PC-9 (cell line): ENCODE data around the gene TBPL1.

Experiments used
- EZH2 ChIP-seq: fragments of 200-600 bp; sonication (generic); IDR thresholded peaks from 2 replicates; pipeline ENCODE4 v1.8.0; 2017; ENCODE audit warnings: antibody characterized with exemption, low read depth
- TF ChIP-seq, protein P1 (sequence below): fragments of 200-600 bp; sonication (generic); conservative IDR thresholded peaks from 2 replicates; pipeline ENCODE4 v1.6.1; 2017; ENCODE audit warnings: mixed run types, antibody characterized with exemption, mild to moderate bottlenecking, moderate library complexity

DNA sequence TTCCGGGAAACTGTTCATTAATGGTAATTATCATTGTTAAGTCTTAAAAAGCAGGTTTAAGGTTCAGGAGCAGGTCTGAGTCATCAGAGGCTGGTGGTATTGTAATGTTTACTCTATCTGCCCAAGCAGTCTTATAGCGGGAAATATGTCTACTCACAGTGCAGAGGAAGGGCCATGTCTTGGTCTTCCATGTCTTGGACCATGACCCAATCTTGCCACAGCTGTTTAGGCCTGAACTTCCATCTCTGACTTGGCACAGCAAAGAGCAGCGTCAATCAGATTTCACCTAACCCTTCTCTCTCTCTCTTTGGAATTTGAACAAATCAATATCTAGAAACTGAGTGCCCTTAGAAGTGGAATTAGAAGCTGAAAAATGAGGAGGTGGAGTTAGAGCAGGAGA lies 73.6 kb downstream of the TBPL1 start:
- TF ChIP-seq, protein P1, sequence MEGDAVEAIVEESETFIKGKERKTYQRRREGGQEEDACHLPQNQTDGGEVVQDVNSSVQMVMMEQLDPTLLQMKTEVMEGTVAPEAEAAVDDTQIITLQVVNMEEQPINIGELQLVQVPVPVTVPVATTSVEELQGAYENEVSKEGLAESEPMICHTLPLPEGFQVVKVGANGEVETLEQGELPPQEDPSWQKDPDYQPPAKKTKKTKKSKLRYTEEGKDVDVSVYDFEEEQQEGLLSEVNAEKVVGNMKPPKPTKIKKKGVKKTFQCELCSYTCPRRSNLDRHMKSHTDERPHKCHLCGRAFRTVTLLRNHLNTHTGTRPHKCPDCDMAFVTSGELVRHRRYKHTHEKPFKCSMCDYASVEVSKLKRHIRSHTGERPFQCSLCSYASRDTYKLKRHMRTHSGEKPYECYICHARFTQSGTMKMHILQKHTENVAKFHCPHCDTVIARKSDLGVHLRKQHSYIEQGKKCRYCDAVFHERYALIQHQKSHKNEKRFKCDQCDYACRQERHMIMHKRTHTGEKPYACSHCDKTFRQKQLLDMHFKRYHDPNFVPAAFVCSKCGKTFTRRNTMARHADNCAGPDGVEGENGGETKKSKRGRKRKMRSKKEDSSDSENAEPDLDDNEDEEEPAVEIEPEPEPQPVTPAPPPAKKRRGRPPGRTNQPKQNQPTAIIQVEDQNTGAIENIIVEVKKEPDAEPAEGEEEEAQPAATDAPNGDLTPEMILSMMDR, result no peak
- no peak for TF ChIP-seq EZH2
